H1 (cell line): ENCODE results near the gene RFX1. TPM values are rescaled to one million over a fixed set of nuclear protein-coding genes. Genes with fewer than 3 reads are reported as not detected.

ENCODE experiments used
- CHD1 ChIP-seq: IDR thresholded peaks from 2 replicates; pipeline ENCODE4 v1.6.1; 2012; ENCODE audit warnings: low read depth, low read length, improper control_type of control experiment
- GTF2F1 ChIP-seq: IDR thresholded peaks from 2 replicates; pipeline ENCODE4 v1.6.1; 2012; ENCODE audit warnings: low read depth, low read length, improper control_type of control experiment, borderline replicate concordance
- JUND ChIP-seq: IDR thresholded peaks from 2 replicates; pipeline ENCODE4 v1.6.1; 2011; ENCODE audit warnings: mild to moderate bottlenecking, improper control_type of control experiment, low read length
- MAX ChIP-seq: IDR thresholded peaks from 2 replicates; pipeline ENCODE4 v1.6.1; 2012; ENCODE audit warnings: inconsistent platforms
- POLR2A ChIP-seq, 2 experiments: IDR thresholded peaks; 1 replicate in 1 of 2; 2 replicates in 1 of 2; pipeline ENCODE4 v1.6.1; 2011; ENCODE audit warnings: low read depth in 2 of 2, low read length in 2 of 2, mild to moderate bottlenecking in 2 of 2; ENCODE audit errors: control extremely low read depth in 1 of 2
- POLR2AphosphoS5 ChIP-seq: IDR thresholded peaks from 2 replicates; pipeline ENCODE4 v1.6.1; 2011; ENCODE audit warnings: low read depth, low read length
- RBBP5 ChIP-seq: IDR thresholded peaks from 2 replicates; pipeline ENCODE4 v1.7.1; 2012; ENCODE audit warnings: low read depth, mild to moderate bottlenecking, inconsistent platforms, low read length, moderate library complexity, borderline replicate concordance
- RNF2 ChIP-seq: fragments of 200-900, 300-1000 bp; sonication (generic); IDR thresholded peaks from 2 replicates; pipeline ENCODE4 v1.7.1; 2016; ENCODE audit warnings: borderline replicate concordance, low read depth, mild to moderate bottlenecking, antibody characterized with exemption, low read length; ENCODE audit not compliant: poor library complexity, severe bottlenecking; ENCODE audit errors: missing control alignments
- SAP30 ChIP-seq: fragments of 300-600 bp; sonication (generic); IDR thresholded peaks from 2 replicates; pipeline ENCODE4 v1.7.1; 2012; ENCODE audit warnings: low read length, moderate library complexity, mild to moderate bottlenecking, inconsistent platforms; ENCODE audit not compliant: insufficient read depth, insufficient replicate concordance
- polyA plus RNA-seq, 7 experiments: library from polyadenylated mRNA; depleted of rRNA in 3 of 7; stranded (reverse) in 5 of 7; unstranded in 2 of 7; fragments of >200 nt in 5 of 7; fragments of 200-250 nt in 2 of 7; gene quantifications; 1 replicate in 5 of 7; 2 replicates in 1 of 7; 4 replicates in 1 of 7; pipeline versions ENCODE4 v1.2.1 to v1.2.3, GENCODE V29; 2011 to 2013; ENCODE audit warnings: missing spikeins in 2 of 7, mixed read lengths in 2 of 7
- total RNA-seq: library from RNA; stranded (reverse); fragmentation: NEBNext Ultra II Directional; extraction: Animal tissue kit (Norgen Biotek cat#: 25700); gene quantifications from 2 replicates; pipeline ENCODE4 v1.2.1, GENCODE V29; 2021
- TF ChIP-seq, protein P1 (sequence below): IDR thresholded peaks from 2 replicates; pipeline ENCODE4 v1.6.1; 2012; ENCODE audit warnings: inconsistent platforms

The RFX1 gene
- total and polyA plus RNA-seq, 2 of the 8 experiments (the other 6 are each of a cell fraction or from before 2014, with no cell fraction given) = 4.9 to 17.0 TPM

- peak; percentile 87 for TF ChIP-seq MAX
- no peak for TF ChIP-seq SAP30
- 0 out of 2 replicates have a peak, but pooled peaks have one; percentile 15 for TF ChIP-seq RBBP5
- TF ChIP-seq CHD1 = no peak
- TF ChIP-seq JUND = peak; percentile 66
- TF ChIP-seq, protein P1, sequence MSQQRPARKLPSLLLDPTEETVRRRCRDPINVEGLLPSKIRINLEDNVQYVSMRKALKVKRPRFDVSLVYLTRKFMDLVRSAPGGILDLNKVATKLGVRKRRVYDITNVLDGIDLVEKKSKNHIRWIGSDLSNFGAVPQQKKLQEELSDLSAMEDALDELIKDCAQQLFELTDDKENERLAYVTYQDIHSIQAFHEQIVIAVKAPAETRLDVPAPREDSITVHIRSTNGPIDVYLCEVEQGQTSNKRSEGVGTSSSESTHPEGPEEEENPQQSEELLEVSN = peak; percentile 57
- TF ChIP-seq POLR2AphosphoS5 = peak; percentile 34; the same call in 1 of the 2 replicates
- peak in 1 of 2 experiments; percentile 51; a peak in 1 of 3 replicates for TF ChIP-seq POLR2A (IDR thresholded peaks at IDR 0.05; ENCODE audit: control extremely low read depth in 1 of 2, low read depth in 2 of 2, low read length in 2 of 2)
- no peak for TF ChIP-seq RNF2
- no peak for TF ChIP-seq GTF2F1
These were observed 19.7 kb downstream of the RFX1 start (continued) for GRCh38 chr19:13986348-13986904.
